K562 (cell line): ENCODE measurements around the gene DBNDD2. TPM values are rescaled to one million over a fixed set of nuclear protein-coding genes. Genes with fewer than 3 reads are reported as not detected.

Source experiments
- ATAC-seq: fragments of 200-7000 bp; cut with Tn5 transposase; 3 replicates; pipeline ENCODE4 v1.9.1; 2020; ENCODE audit warnings: moderate library complexity
- BruUV-seq: library from RNA; stranded (reverse); fragments of 400-500 nt; replicated peaks from 2 replicates; lab custom pipeline; 2021; lab: Mats Ljungman, UMichigan
- CTCF ChIA-PET: fragments of 300-600 bp; formaldehyde crosslinking; extraction: SDS; loops from one replicate; lab custom pipeline; 2021; ENCODE audit warnings: low intra/inter-chr PET ratio; lab: Yijun Ruan, JAX
- POLR2A ChIA-PET: fragments of 300-600, 350-650 bp; sonication (Branson Sonifier 250); formaldehyde crosslinking; extraction: SDS; loops from one replicate; lab custom pipeline; 2021; ENCODE audit warnings: antibody characterized with exemption, inconsistent platforms; lab: Yijun Ruan, JAX
- DNase-seq, 4 experiments: peaks; one replicate each; pipeline versions ENCODE4 v3.0.0 to v3.0.0-alpha.2; 2011 to 2018; ENCODE audit warnings: low spot score in 3 of 4, mixed read lengths in 3 of 4; ENCODE audit errors: extremely low read depth in 1 of 4
- FAIRE-seq: peaks from 2 replicates; lab custom pipeline; 2011; peaks lifted over from hg19 to GRCh38; lab: Jason Lieb, UNC
- H2AFZ ChIP-seq: 2 replicates; pipeline ENCODE4 v1.6.0; 2011; ENCODE audit warnings: low read depth, low read length, control low read depth, inconsistent platforms
- H3K27ac ChIP-seq: fragments of 200-600 bp; 3 replicates; pipeline ENCODE4 v1.8.0; 2011; ENCODE audit warnings: low read depth, mild to moderate bottlenecking, control low read depth, inconsistent platforms, low read length, moderate library complexity, mixed read lengths; ENCODE audit errors: extremely low read depth
- H3K27me3 ChIP-seq, 2 experiments: fragments of 300-600 bp in 1 of 2; 2 replicates in 1 of 2; 3 replicates in 1 of 2; pipeline versions ENCODE4 v1.6.0 to v1.8.0; 2011; ENCODE audit warnings: inconsistent platforms in 2 of 2, low read length in 2 of 2, mild to moderate bottlenecking in 1 of 2, mixed read lengths in 1 of 2, moderate library complexity in 1 of 2; ENCODE audit not compliant: control insufficient read depth in 2 of 2, insufficient read depth in 2 of 2
- H3K36me3 ChIP-seq: fragments of 300-600 bp; 3 replicates; pipeline ENCODE4 v1.8.0; 2011; ENCODE audit warnings: mild to moderate bottlenecking, low read length, inconsistent platforms; ENCODE audit not compliant: control insufficient read depth, insufficient read depth
- H3K4me1 ChIP-seq, 2 experiments: fragments of 200-600 bp in 1 of 2; replicated peaks in 1 of 2; 2 replicates in 1 of 2; 3 replicates in 1 of 2; pipeline versions ENCODE4 v1.5.1 to v1.8.0; 2011; ENCODE audit warnings: inconsistent platforms in 2 of 2, low read length in 2 of 2, mild to moderate bottlenecking in 1 of 2, mixed read lengths in 1 of 2, moderate library complexity in 1 of 2; ENCODE audit not compliant: control insufficient read depth in 2 of 2, insufficient read depth in 2 of 2
- H3K4me2 ChIP-seq: 2 replicates; pipeline ENCODE4 v1.6.1; 2011; ENCODE audit warnings: low read length, control low read depth, inconsistent platforms, mixed read lengths; ENCODE audit not compliant: insufficient read depth
- H3K4me3 ChIP-seq: fragments of 200-600 bp; sonication (generic), shearing (Covaris generic); 2 replicates; pipeline ENCODE4 v1.5.1; 2016; ENCODE audit warnings: control low read depth, inconsistent platforms
- H3K79me2 ChIP-seq: fragments of 200-600 bp; 3 replicates; pipeline ENCODE4 v1.8.0; 2011; ENCODE audit warnings: low read length, inconsistent platforms; ENCODE audit not compliant: control insufficient read depth, insufficient read depth
- H3K9ac ChIP-seq, 2 experiments: 2 replicates each; pipeline versions ENCODE4 v1.6.0 to v1.6.1; 2011; ENCODE audit warnings: low read depth in 2 of 2, low read length in 2 of 2, control low read depth in 1 of 2, inconsistent platforms in 1 of 2, mild to moderate bottlenecking in 1 of 2, mixed read lengths in 1 of 2; ENCODE audit not compliant: insufficient read depth in 1 of 2
- H3K9me1 ChIP-seq: one replicate; pipeline ENCODE4 v1.6.0; 2011; ENCODE audit warnings: inconsistent platforms, mild to moderate bottlenecking, low read length, moderate library complexity; ENCODE audit not compliant: control insufficient read depth, insufficient read depth
- H3K9me3 ChIP-seq: replicated peaks from 2 replicates; pipeline ENCODE4 v1.5.1; 2011; ENCODE audit warnings: low read depth, low read length, inconsistent platforms; ENCODE audit not compliant: control insufficient read depth, insufficient read depth
- H4K20me1 ChIP-seq: replicated peaks from 2 replicates; pipeline ENCODE4 v1.6.1; 2011; ENCODE audit warnings: low read length, inconsistent platforms, mixed read lengths; ENCODE audit not compliant: control insufficient read depth, insufficient read depth
- BCOR ChIP-seq: fragments of 450-650 bp; IDR thresholded peaks from 2 replicates; pipeline ENCODE4 v1.6.1; 2016
- DACH1 ChIP-seq: fragments of 450-650 bp; IDR thresholded peaks from 2 replicates; pipeline ENCODE4 v1.6.1; 2018; ENCODE audit not compliant: partially characterized antibody
- HES1 ChIP-seq: fragments of 450-650 bp; IDR thresholded peaks from 2 replicates; pipeline ENCODE4 v1.6.1; 2016; ENCODE audit warnings: low read depth, mild to moderate bottlenecking, moderate library complexity
- RBM15 ChIP-seq: fragments of 200-400 bp; formaldehyde crosslinking; IDR thresholded peaks from 2 replicates; pipeline ENCODE4 v1.6.1; 2018; ENCODE audit warnings: mild to moderate bottlenecking, low read length, moderate library complexity; ENCODE audit not compliant: insufficient read depth
- SMARCA5 ChIP-seq: fragments of 450-650 bp; IDR thresholded peaks from 2 replicates; pipeline ENCODE4 v1.6.1; 2016
- TARDBP ChIP-seq: fragments of 450-650 bp; IDR thresholded peaks from 2 replicates; pipeline ENCODE4 v1.6.1; 2016
- UBTF ChIP-seq, 2 experiments: IDR thresholded peaks; 2 replicates each; pipeline ENCODE4 v1.6.1; 2012; ENCODE audit warnings: improper control_type of control experiment in 2 of 2, low read depth in 2 of 2, low read length in 2 of 2, borderline replicate concordance in 1 of 2
- ZNF165 ChIP-seq: fragments of 250-450 bp; sonication (Bioruptor Pico); IDR thresholded peaks from 2 replicates; pipeline ENCODE4 v1.4.0; 2020; ENCODE audit warnings: borderline replicate concordance
- ZNF197 ChIP-seq: fragments of 200-800 bp; sonication (Bioruptor generic); IDR thresholded peaks from 2 replicates; pipeline ENCODE4 v1.6.1; 2016; ENCODE audit warnings: low read depth, missing genetic modification characterization, missing compliant biosample characterization
- ZNF592 ChIP-seq: fragments of 450-650 bp; IDR thresholded peaks from 2 replicates; pipeline ENCODE4 v1.6.1; 2017; ENCODE audit warnings: antibody characterized with exemption, mild to moderate bottlenecking
- ZNF699 ChIP-seq: fragments of 250-450 bp; sonication (Bioruptor Pico); IDR thresholded peaks from 2 replicates; pipeline ENCODE4 v1.8.0; 2021; ENCODE audit warnings: mild to moderate bottlenecking, moderate library complexity; ENCODE audit not compliant: insufficient replicate concordance
- WGBS: fragments of 100-300 bp; shearing (Covaris generic); methylation state at CpG from one replicate; pipeline ENCODE4 v1.1.6; 2016; ENCODE audit warnings: low coverage, mixed read lengths; ENCODE audit not compliant: insufficient coverage; ENCODE audit errors: missing lambda C conversion rate; 5-methylcytosine and 5-hydroxymethylcytosine counted together
- in situ Hi-C: fragments of 300-500 bp; cut with MboI; formaldehyde crosslinking; loops from 4 replicates; pipeline ENCODE4 v1.15.0; 2018; ENCODE audit warnings: inconsistent platforms, mixed read lengths
- intact Hi-C: fragments of 100-400 bp; cut with micrococcal nuclease; formaldehyde crosslinking; loops from 2 replicates; pipeline ENCODE4 v1.14.2; 2022
- polyA plus RNA-seq, 8 experiments: library from polyadenylated mRNA; depleted of rRNA in 4 of 8; stranded (reverse) in 5 of 8; unstranded in 3 of 8; fragments of >200 nt; fragmentation: Nextera tagmentation in 2 of 8; fragmentation: Illumina TruSeq in 1 of 8; extraction: Ambion mirVana in 2 of 8; extraction: Trizol in 1 of 8; gene quantifications; 2 replicates each; pipeline versions ENCODE4 v1.2.1 to v1.2.3, GENCODE V29; 2011 to 2014; ENCODE audit warnings: inconsistent platforms in 1 of 8, missing spikeins in 1 of 8
- total RNA-seq, 7 experiments: library from RNA; depleted of rRNA in 6 of 7; stranded (reverse); fragments of >200 nt in 6 of 7; fragmentation: Illumina TruSeq in 2 of 7; extraction: Trizol in 2 of 7; gene quantifications; 2 replicates each; pipeline versions ENCODE4 v1.2.1 to v1.2.3, GENCODE V29; 2011 to 2021; ENCODE audit warnings: low replicate concordance in 1 of 7

DBNDD2 gene
- total and polyA plus RNA-seq, 9 of the 15 experiments (the other 6 are each of a cell fraction or from before 2014, with no cell fraction given): 12.8 to 64.0 (median 35.8) TPM

- TF ChIP-seq RBM15 (no peak), TARDBP (no peak), SMARCA5 (no peak), ZNF165 (CRISPR knock-in tag) (no peak), HES1 (no peak), DACH1 (no peak)
These were observed 42.6 kb upstream of the DBNDD2 start (continued) for GRCh38 chr20:45365444-45365970.

- in situ Hi-C loops (loop anchor here (5.0 kb wide), 1 partner anchor 44 kb away; no protein-coding TSS in a partner anchor), intact Hi-C loops (loop anchor here (10.0 kb wide), 1 partner anchor 609 kb away; the partner anchor contains the start of gene ZNF335)
- Histone ChIP-seq H3K4me1 (peaks cover 10 to 11% of the 10 kb centered on the region in 2 experiments; a peak in 4 of 5 replicates), H3K36me3 (peaks cover 39% of the 10 kb centered on the region), H4K20me1 (no peaks in the 10 kb centered on the region), H3K4me3 (no peak overlapping the region), H3K4me2 (no peak overlapping the region), H3K9me1 (no peaks in the 10 kb centered on the region), H2AFZ (no peak overlapping the region), H3K79me2 (peaks cover 20% of the 10 kb centered on the region), H3K9me3 (no peaks in the 10 kb centered on the region), H3K27ac (no peak overlapping the region), H3K27me3 (no peaks in the 10 kb centered on the region), H3K9ac (no peak overlapping the region)
- DNase-seq (no peak), FAIRE-seq (no peak), ATAC-seq (no peak)
- 95% methylated on average over 1 of the region's 1 CpG for WGBS
- TF ChIP-seq UBTF (IDR thresholded peaks at IDR 0.05; ENCODE audit: borderline replicate concordance in 1 of 2, low read depth in 2 of 2, low read length in 2 of 2) (no peak), BCOR (no peak), ZNF699 (CRISPR knock-in tag) (no peak), ZNF197 (CRISPR knock-in tag) (no peak), ZNF592 (no peak)
- ChIA-PET CTCF (no interaction called here), POLR2A (interaction anchor here (0.7 to 1.1 kb wide), 2 partner anchors 22 to 87 kb away, joined by 3 to 7 read pairs; no protein-coding TSS in a partner anchor)
- BruUV-seq: no TSS peak
These were observed 41.9 kb upstream of the DBNDD2 start for GRCh38 chr20:45366192-45366591.
